ENCODE data around the gene BPIFA2. TPM values are rescaled to one million over a fixed set of nuclear protein-coding genes. Genes with fewer than 3 reads are reported as not detected.
A peak's percentile ranks its signal among the peaks of the same experiment; 100 is the strongest.

The BPIFA2 gene
- total RNA-seq, 2 donors from 2014 or later, result not detected

- Histone ChIP-seq H3K4me3 (ENCODE audit: low read length) (no peak overlapping the region), H3K27ac (ENCODE audit: low read depth, low read length) (no peak overlapping the region), H3K9me3 (ENCODE audit: control insufficient read depth, low read length) (no peaks in the 10 kb centered on the region), H3K9ac (ENCODE audit: extremely low read depth, low read length, poor library complexity, severe bottlenecking) (no peak overlapping the region), H3K27me3 (ENCODE audit: control insufficient read depth, insufficient read depth, low read length, poor library complexity, severe bottlenecking) (peaks cover 4% of the 10 kb centered on the region), H3K36me3 (ENCODE audit: control insufficient read depth, insufficient read depth, low read length) (no peaks in the 10 kb centered on the region), H3K4me1 (ENCODE audit: control insufficient read depth, insufficient read depth, low read length) (no peaks in the 10 kb centered on the region)
- no peaks in the 10 kb centered on the region for H3K36me3 Mint-ChIP-seq (ENCODE audit: low read depth)
- peaks cover 20% of the 10 kb centered on the region for H3K27me3 Mint-ChIP-seq (ENCODE audit: insufficient read depth)
- no peak overlapping the region for H3K4me3 Mint-ChIP-seq
- H3K4me1 Mint-ChIP-seq, result no peaks in the 10 kb centered on the region
- WGBS, 2 experiments (ENCODE audit: insufficient coverage in 1 of 2, insufficient read length in 1 of 2), result 95 to 100% methylated on average over 1 to 3 of the region's 3 CpGs
- H3K27ac Mint-ChIP-seq, result no peak overlapping the region
- H3K9me3 Mint-ChIP-seq, result no peaks in the 10 kb centered on the region
- peak; percentile 22 for DNase-seq
- no peak for TF ChIP-seq CTCF (conservative IDR thresholded peaks at IDR 0.05)
These were observed 8.2 kb upstream of the BPIFA2 start for GRCh38 chr20:33159713-33160112.

GRCh38 chr20:33160681-33161080 is 7.3 kb upstream of the BPIFA2 start:
- H3K4me1 ChIP-seq (ENCODE audit: control insufficient read depth, insufficient read depth, low read length), result no peaks in the 10 kb centered on the region
- H3K4me3 Mint-ChIP-seq, result no peak overlapping the region
- no peaks in the 10 kb centered on the region for H3K9me3 Mint-ChIP-seq
- H3K27ac Mint-ChIP-seq, result no peak overlapping the region
- WGBS, 2 experiments (ENCODE audit: insufficient coverage in 1 of 2, insufficient read length in 1 of 2), result 90 to 100% methylated on average over 3 to 5 of the region's 5 CpGs
- peak; percentile 5 for DNase-seq
- H3K27me3 Mint-ChIP-seq (ENCODE audit: insufficient read depth), result peaks cover 21% of the 10 kb centered on the region
- no peaks in the 10 kb centered on the region for H3K9me3 ChIP-seq (ENCODE audit: control insufficient read depth, low read length)
- no peaks in the 10 kb centered on the region for H3K4me1 Mint-ChIP-seq
- no peak overlapping the region for H3K4me3 ChIP-seq (ENCODE audit: low read length)
- TF ChIP-seq CTCF (conservative IDR thresholded peaks at IDR 0.05), result no peak
- H3K27ac ChIP-seq (ENCODE audit: low read depth, low read length), result no peak overlapping the region
- no peaks in the 10 kb centered on the region for H3K36me3 Mint-ChIP-seq (ENCODE audit: low read depth)
- H3K9ac ChIP-seq (ENCODE audit: extremely low read depth, low read length, poor library complexity, severe bottlenecking), result no peak overlapping the region
- no peaks in the 10 kb centered on the region for H3K36me3 ChIP-seq (ENCODE audit: control insufficient read depth, insufficient read depth, low read length)
- peaks cover 9% of the 10 kb centered on the region for H3K27me3 ChIP-seq (ENCODE audit: control insufficient read depth, insufficient read depth, low read length, poor library complexity, severe bottlenecking)

- H3K4me3 Mint-ChIP-seq, result no peak overlapping the region
- WGBS, 2 experiments (ENCODE audit: insufficient coverage in 1 of 2, insufficient read length in 1 of 2), result 92 to 96% methylated on average over 4 to 6 of the region's 6 CpGs
- no peak overlapping the region for H3K27ac ChIP-seq (ENCODE audit: low read depth, low read length)
- DNase-seq, result peak; percentile 17
- no peaks in the 10 kb centered on the region for H3K36me3 Mint-ChIP-seq (ENCODE audit: low read depth)
- no peaks in the 10 kb centered on the region for H3K9me3 Mint-ChIP-seq
- H3K9me3 ChIP-seq (ENCODE audit: control insufficient read depth, low read length), result no peaks in the 10 kb centered on the region
- no peaks in the 10 kb centered on the region for H3K4me1 Mint-ChIP-seq
- H3K4me1 ChIP-seq (ENCODE audit: control insufficient read depth, insufficient read depth, low read length), result no peaks in the 10 kb centered on the region
- H3K9ac ChIP-seq (ENCODE audit: extremely low read depth, low read length, poor library complexity, severe bottlenecking), result no peak overlapping the region
- no peak overlapping the region for H3K4me3 ChIP-seq (ENCODE audit: low read length)
- peaks cover 18% of the 10 kb centered on the region for H3K27me3 Mint-ChIP-seq (ENCODE audit: insufficient read depth)
- no peak overlapping the region for H3K27ac Mint-ChIP-seq
- no peak for TF ChIP-seq CTCF (conservative IDR thresholded peaks at IDR 0.05)
- peaks cover 9% of the 10 kb centered on the region for H3K27me3 ChIP-seq (ENCODE audit: control insufficient read depth, insufficient read depth, low read length, poor library complexity, severe bottlenecking)
- no peaks in the 10 kb centered on the region for H3K36me3 ChIP-seq (ENCODE audit: control insufficient read depth, insufficient read depth, low read length)
These were observed 5.6 kb upstream of the BPIFA2 start for GRCh38 chr20:33162313-33162712.

Data from endodermal cell (in vitro differentiated cells).